NCI-H2171 treated with DMSO at 0.1 percent for 48 hours (cell line): Measurements from ENCODE around the gene NEUROD4.

Experiments used
- DNase-seq: peaks from one replicate; lab custom pipeline; 2025; lab: John Stamatoyannopoulos, UW

Gene NEUROD4

DNA sequence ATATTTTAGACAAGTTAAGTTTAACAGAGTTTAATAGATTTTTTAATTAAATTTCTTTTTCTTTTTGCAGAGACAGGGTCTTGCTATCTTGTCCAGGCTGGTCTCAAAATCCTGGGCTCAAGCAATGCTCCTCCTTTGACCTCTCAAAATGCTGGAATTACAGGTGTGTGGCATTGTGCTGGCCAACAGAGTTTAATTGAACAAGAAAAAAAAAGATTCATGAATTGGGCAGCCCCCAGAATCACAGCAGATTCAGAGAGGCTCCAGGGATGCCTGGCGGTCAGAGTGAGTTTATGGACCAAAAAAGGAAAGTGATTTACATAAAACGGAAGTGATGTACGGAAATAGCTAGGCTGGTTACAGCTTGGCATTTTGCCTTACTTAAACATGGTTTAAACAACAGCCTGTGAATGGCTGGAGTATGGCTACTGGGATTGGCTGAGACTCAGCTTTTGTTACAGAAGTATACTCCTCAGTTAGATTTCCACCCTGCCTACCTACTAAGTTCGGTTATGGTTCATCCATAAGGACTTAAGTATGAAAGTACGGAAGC lies 20.7 kb upstream of the NEUROD4 start:
- peak; percentile 68 for DNase-seq

GRCh38 chr12:55001198-55001868 lies 18.4 kb upstream of the NEUROD4 start:
- DNase-seq, result no peak

DNA sequence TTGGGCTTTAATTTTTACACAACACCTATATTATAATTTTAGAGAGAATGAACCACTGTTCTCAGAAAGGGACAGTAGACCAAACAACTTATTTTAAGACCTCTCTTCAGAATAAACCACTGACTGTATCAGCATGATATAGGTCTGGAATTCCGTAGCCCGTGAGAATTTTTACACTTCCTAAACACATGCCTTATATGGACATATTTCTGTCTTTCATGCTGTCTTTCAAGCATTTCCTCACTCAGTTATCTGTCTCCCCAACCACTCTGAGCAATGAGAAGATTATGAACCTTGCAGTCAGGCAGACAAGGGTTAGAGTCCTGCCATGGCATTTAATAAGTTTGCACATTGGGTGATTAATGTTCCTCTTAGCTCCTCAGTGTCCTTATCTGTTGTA lies 17.4 kb upstream of the NEUROD4 start:
- DNase-seq, result no peak

DNA sequence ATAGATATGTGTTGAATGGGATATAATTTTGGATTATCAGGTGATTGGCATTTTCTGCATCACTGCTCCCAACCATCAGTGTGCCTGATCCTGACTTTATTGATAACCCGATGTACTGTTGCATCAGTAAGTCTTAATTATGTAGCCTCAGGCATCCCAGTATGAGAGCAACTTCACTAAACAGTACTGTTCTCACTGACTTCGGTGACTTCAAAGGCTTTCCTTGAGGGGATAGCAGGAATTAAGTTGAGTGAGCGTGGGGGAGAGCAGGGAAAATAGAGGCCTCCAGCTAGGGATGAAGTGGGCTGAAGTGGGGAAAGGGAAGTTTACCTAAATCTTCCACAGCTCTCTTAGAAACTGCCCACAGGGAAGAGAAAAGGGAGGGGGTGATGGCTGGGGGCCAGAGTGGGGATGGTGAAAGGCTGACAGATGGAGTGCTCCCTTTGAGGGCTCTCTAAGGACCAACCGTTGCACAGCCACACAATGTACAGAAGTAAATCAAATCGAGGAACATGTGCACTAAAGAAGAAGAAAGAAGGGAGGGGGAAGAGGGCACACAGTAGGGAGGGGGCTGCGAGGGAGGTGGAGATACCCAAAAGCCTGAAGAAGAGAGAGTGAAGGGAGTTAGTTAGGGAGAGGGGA lies 10.7 kb upstream of the NEUROD4 start:
- peak; percentile 99 for DNase-seq

- DNase-seq, result peak; percentile 73
These were observed 2.3 kb upstream of the NEUROD4 start for GRCh38 chr12:55017416-55017925.

DNA sequence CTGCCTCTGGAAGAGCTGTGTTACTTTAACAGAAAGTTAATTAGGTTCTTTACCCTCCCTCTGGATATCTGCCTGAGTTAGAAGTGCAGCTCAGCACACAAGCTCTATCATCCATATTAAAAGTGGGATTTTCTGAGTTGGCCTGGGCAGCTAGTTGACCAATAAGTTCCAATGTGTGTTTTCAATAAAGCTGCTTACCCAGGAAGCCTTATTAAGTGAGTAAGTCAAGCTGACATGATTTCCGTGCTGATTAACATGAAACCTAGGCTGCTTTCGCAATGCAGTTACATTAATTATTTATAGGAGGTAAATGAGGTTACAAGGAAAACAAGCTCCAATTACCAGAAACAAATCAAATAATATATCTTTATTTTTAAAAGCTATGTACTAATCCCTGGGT lies 4.8 kb downstream of the NEUROD4 start:
- DNase-seq, result peak; percentile 48

GRCh38 chr12:55025508-55025907 lies 5.7 kb downstream of the NEUROD4 start:
- DNase-seq, result no peak

DNA sequence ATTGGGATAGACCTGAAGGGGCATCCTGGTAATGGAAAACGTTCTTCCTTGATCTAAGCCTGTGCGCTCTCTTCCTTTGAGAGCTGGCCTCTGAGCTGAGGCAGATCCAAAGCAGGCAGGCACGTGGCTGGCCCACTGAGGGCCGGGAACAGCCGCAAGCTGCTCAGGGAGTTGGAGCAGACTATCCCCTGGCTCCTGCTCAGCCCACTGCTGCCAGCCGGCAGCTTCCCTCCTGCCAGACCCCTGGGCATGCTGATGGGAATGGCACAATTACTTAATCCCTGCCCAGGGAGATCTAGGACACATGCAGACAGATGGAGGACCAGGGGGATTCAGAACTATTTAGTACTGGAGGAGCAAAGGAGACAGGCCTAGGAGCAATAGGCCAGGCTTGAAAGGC lies 14.4 kb downstream of the NEUROD4 start:
- no peak for DNase-seq

GRCh38 chr12:55036326-55037115 lies 16.7 kb downstream of the NEUROD4 start:
- DNase-seq, result no peak

DNA sequence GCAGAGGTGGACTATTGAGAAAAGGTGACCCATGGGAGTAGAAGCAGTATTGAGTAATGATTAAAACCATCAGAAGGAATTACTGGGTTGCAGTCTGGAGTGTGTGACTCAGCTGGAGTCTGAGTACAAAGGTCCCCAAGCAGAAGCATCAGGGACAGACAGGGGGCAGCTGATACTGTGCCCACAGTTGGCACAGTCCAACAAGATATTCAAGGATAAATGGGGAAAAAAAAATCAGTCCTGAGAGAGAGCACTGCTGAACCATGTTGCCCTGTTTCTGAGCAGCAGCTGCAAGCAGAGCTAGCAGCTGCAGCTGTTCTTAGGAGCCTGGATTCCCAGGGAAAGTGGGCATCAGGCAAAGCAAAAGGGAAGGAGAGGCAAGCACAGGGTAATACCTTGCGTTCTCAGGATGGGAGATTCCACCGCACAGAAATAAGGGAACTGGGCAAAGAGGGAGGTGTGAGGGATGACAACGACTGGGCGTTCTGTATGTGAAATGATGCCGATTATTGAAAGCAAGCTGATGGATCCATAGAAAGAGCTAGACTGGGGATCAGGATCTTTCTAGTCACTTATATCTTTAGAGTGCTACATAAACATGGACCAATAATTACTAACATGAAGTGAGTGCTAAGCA lies 17.7 kb downstream of the NEUROD4 start:
- peak; percentile 63 for DNase-seq

DNA sequence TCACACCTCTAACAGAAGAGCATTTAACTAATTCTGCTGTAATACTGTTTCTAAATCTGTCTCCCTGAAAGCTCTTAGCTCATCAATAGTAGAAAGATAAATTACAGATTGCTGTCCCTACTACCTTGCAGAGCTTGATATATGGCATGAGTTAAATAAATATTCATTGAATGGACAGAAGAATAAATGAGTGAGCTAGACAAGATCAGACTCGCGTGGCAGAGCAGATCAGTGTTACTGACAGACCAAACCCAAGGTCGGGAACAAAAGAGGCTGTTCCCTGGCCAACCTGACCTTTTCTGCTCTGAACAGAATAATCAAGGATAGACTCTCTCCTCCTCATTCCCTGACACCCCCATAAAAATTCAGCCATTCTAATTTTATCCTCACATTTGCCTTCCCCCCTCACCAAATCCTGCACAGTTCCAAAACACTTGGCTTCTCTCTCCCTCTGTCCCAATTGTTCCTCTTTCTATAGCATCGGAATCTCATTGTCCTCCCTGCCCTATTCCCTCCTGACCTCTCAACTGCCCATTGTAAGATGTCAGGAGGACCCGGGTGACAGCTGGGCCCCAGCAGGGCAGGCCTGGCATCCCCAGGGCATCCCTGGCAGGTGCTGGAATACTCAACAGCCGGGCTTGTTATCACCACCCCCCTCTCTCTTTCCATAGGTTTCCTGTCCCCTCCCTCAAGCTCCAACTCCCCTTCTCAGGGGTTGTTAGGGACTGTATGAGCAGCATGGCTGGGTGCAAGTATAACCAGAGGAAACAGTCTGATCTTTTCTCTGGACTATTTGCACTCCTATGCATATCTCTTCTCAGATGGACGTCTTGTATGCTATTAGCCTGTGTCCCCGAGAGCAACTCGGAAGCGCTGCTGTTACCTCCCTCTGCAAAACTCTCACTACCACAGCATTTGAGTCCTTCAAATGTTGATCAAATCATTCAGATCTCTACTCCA lies 19.9 kb downstream of the NEUROD4 start:
- no peak for DNase-seq

DNA sequence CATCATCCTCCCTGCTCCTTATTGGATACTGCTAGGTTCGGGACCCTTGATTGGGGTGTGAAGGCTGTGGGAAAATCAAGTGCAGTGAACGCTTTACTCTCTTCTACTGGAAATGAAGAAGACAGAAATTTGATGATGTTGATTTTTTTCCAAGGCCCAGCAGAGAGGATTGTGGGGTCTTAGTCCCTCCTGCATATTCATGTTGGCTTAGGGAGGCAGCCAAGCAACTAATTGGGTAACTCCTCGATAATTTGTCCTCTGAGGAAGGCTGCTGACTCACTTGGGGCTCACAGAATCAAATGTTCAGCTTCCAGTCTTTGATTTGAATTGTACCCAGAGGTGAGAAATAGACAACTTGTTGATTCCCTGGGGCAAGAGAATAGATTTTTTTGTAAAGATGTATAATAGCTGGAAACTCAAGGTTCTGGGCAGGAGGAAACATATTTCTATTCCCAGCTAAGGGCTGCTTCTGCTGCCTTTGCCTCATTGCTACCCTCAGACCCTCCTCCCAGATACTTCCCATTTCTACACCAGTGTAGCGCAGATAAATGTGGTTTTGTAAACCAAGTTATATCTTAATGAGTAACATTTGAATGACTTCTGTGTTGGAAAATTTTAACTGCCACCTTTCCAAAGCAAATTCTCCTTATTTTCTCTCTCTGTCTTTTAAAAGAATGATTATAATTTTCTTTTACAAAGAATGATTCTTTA lies 21.7 kb downstream of the NEUROD4 start:
- no peak for DNase-seq

DNA sequence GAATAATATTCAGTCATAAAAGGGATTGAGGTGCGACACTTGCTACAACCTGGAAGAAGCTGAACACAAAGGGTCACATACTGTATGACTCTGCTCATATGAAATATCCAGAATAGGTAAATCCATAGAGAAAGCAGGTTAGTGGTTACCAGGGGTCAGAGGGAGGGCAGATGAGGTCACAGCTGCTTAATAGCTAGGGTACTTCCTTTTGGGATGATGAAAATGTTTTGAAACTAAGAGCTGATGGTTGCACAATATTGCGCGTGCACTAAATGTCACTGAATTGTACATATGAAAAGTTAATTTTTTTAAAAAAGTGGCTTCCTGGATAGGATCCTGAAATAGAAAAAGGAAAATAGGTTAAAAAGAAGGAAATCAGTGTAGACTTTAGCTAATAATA lies 23.8 kb downstream of the NEUROD4 start:
- no peak for DNase-seq

GRCh38 chr12:55044135-55044534 lies 24.4 kb downstream of the NEUROD4 start:
- DNase-seq, result no peak

- DNase-seq, result no peak
These were observed 29.9 kb downstream of the NEUROD4 start for GRCh38 chr12:55049676-55050075.

DNA sequence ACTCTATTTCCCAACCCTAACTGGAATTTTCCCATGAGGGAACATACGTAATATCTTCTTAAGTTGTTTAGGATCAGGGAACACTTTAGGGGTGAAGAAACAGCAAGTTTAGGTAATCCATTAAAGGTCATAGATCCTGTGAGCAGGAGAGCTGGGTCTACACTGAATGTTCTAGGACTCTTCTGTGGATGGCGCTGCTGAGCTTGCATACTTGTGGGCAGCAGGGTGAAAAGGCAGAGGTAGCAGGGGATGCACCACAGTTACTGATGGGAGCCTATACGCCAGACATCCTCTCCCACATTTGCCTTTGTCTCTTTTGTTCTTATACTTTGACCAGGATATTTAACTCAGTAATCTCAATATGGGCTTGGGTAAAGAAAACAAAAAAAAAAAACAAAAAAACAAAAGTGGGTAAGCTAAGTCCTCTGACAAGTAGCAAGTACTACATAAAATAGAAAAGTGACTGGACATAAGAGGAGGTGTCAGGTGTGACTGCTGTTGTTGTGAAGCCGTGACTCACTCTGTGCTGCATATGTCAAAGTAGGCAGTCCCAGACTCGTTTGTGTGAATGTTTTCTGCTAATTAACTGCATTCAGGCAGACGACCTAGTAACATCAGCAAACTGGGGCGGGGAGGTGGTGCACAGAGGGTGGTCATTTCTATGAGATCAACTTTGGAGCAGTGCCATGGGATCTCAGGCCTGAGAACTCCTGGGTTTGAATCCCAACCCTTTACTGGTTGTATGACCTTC lies 31.6 kb downstream of the NEUROD4 start:
- DNase-seq, result peak; percentile 91

DNA sequence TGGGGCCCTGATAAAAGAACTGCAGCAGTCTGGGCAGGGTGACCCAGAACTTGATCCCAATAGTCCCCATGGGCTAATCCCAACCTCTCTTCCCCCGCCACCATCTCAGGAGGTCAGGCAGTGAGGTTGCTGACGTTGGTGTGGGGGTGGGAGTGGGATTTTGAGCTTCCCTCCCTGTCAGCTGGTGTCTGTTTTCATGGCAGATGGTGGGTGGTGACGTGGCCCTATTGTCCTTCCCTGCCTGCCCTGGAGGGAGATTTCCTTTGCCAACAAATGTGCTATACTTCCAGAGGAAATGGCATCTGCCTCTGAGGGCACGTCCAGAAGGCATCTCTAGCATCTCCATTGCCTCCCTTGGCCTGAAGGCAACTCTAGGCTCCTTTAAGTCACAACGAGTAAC lies 37.7 kb downstream of the NEUROD4 start:
- peak; percentile 97 for DNase-seq

DNA sequence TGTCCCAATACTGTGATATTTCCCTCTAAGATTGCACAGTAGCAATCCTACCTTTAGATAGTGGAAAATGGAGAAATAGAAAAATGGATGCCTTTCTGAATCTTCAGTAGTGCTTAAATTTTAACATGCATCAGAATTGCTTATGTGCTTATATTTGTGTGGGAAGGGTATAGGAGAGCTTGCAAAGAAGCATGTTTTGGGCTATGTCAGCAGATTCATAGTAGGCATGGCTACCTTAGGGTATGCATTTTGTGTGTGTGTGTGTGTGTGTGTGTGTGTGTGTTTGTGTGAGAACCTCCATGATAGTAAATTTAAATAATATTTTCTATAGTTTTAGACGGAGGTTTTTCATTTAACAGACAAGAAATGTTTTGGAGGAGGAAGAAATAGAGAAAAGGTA lies 38.3 kb downstream of the NEUROD4 start:
- peak; percentile 65 for DNase-seq

DNA sequence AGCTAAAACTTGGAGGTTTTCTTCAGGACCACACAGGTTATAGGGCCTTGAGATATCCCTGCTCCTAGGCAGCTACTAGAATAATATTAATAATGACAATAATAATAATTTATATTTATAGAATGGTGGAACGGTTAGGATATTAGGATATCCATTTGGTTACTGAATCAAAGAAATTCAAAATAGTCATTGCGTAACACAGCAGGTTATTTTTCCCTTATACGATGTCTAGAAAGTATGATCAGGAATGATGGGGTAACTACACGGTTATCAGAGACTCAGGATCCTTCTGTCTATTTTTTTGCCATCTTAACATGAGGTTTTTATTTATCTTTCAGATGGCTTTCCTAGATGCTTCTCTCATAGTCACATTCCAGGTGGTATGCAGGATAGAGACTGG lies 39.0 kb downstream of the NEUROD4 start:
- DNase-seq, result no peak

DNA sequence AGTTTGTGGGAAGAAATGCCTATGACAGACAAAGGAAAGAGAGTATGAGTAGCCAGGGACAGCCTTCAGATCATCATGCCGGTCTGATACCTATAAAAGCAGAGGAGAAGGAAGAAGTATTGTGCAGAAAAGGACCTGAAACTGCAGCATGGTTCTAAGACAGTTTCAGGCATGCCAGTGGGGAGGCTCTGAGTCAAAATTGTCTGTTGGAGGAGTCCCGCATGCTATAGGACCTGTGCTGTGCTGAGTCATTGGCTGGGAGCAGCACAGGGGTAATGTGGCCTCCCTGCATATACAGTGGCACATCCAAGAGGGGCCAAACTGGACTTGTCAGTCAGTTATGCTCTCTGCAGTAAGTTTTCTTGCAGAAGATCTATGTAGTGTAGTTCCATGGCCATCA lies 40.7 kb downstream of the NEUROD4 start:
- peak; percentile 29 for DNase-seq
